NCI-H345 treated with DMSO at 0.1 percent for 48 hours (cell line): Measurements from ENCODE around the gene TNS2.

Experiments
- DNase-seq: peaks from one replicate; lab custom pipeline; 2025; ENCODE audit not compliant: unreplicated experiment; lab: John Stamatoyannopoulos, UW

The TNS2 gene

DNA sequence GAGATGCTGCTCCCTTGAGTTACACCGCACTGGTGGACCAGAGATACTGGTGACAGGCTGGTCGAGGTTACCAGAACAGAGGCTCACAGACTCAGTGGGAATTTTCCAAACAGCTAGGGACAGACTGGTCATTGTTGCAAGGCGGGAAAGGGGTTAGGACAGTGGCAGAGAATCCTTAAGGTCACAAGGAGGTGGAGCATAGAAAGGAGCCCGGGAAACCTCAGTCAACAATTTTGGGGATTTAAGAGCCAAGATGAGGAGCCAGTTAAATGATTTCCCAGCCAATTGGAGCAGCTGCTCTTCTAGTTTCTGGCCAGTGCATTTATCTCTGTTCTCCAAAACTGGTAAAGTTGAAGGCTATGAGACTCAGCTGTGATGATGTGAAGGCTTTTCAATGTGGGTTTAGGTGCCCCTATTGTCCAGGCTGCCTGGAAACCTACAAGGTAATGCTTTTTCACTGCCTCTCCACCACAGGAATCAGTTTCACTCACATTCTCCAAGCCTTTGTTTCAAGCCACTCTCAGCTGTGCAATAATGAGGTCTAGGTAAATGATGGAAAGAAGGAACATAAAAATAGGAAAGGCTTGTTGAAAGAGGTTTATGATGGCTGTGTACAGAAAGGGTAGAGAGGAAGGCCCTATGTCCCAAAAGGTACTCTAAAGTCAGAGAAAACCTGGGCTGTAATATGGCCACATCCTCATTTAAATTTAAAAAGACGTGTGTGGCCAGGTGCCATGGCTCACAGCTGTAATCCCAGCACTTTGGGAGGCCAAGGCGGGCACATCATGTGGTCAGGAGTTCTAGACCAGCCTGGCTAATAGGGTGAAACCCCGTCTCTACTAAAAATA is 7.0 kb upstream of the TNS2 start:
- no peak for DNase-seq

DNA sequence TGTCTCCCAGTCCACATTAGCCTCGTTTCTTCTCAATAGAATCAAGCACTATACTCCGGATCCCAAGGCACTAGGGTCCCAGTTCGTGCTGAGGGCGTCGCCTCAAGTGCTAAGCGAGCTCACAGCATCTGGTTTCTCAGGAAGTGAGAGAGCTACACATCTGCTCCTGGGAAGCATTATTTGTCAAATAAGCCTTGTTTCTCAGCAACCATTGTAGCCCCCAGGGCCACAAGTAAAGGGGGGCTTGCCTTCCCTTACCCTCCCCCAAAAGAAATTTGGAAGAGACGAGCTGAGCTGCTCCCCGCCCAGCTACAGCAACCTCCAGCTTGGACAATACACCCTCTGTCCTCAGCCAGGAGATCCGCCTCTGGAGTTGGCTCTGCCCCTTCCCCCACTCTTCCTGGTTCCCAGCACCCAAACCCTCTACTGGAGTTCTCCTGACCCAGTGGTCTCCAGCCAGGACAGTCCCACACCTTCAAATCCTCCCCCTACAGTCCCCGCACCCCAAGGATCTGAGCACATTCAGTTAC is 5.7 kb upstream of the TNS2 start:
- DNase-seq: no peak

DNA sequence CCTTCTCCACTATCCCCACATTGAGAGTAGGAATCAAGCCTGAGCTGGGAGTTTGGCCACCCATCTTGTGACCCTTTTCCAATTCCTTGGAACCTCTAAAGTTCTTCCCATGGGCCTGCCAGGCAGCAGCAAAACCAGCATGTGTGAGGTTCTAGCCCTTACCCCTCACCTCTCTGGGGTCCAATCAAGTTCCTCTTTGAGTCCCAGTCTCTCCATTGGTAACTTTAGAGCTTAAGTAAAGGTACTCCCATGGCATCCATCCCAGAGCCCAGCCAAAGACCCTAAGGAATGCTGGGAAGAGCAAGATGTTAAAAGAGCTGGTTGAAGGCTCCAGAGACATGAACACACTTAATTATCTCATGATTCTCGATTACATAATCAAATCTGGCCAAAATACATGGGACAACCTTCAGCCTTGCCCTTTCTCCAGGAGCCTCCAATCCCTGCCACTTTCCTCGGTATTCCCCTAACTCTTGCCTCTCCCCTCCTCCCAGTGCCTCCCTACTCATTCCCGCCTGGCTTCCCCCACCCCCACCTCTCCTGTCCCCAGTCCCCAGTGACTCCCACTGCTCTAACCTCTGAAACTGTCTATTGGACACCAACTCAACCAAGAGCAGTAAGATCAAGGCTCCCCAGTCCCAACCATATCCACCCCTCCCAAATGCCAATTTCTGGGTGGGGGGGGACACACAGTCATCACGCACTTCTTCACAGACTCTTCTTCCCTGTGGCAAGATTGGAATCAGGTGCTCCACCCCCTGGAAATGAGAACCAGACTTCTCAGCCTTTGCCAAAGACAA is 4.8 kb upstream of the TNS2 start:
- no peak for DNase-seq

DNA sequence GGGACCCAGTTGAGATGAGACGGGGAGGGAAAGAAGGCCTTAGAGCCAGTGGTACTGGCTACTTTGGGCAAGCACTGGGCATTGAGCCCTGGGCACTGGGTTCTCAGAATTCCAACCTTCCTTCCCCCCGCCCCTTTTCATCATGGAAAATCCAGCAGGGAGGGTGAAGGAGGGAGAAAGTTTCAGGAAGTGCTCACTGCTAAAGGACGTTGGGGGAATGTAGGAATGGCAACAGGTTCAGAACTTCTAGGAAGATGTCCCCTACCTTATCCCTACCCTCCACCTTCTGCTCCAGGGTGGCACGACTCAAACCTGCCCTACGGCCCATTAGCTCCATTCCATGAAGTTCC is 4.2 kb upstream of the TNS2 start:
- no peak for DNase-seq

DNA sequence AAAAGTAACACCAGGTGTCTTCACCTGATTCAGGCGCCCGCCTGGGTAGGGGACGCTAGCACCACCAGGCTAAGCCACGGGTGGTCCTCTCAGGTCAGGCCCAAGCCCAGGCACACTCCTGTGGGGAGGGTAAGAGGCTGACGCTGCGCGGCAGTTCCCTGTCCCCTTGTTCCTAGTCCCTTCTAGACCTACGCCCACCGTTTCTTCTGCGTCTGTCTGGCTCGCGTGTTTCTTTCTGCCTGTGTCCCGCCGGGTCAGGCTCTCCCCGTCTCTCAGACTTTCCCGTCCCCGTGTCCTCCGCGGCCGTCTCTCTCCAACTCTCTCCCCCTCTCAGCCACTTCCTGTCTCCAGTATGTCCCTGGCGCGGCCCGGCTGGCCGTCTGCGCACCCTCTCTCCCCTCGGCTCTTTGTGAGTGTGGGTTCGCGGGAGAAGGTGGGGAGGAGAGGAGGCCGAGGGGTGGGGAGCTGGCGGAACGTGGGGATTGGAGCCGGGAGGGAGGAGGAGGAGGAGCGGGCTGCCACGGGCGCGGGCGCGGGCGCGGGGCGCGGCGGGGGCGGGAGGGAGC is 3.1 kb upstream of the TNS2 start:
- DNase-seq: no peak

DNA sequence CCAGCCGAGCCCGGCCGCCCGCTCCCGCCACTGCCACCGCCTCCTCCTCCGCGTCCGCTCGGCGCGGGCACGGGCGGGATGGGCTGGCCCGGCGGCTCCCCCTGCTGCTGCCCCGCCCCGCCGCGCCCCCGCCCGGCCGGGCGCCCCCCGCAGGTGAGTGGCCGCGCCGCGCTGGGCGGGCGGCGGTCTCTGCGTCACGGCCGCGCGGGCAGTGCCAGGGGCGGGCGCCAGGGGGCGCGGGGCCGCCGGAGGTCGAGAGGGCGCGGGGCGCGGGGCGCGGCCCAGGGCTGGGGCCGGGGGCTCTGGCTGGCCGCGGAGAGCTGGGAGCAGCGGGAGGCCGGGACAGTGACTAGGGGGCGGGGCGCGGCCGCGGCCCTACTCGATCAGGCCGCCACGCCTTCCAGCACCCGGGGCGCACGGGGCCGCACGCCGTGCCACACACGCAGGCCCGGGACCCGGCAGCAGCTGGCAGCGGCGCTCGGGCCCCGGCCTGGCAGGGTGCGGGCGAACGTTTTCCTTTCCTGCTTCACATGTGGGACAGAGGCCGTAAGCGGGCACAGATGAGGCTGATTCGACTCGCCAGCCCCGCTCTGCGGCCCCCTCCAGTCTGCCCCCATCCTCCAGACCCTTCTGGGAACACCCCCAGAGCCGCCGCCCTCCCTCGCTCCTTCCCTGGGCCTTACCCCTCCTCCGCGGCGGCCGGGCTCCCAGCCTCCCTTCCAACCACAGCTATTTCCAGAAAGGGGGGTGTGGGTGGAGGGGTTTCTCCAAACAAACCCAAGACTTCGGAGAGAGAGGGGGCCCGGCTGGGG is 2.4 kb upstream of the TNS2 start:
- peak; percentile 18 for DNase-seq

DNA sequence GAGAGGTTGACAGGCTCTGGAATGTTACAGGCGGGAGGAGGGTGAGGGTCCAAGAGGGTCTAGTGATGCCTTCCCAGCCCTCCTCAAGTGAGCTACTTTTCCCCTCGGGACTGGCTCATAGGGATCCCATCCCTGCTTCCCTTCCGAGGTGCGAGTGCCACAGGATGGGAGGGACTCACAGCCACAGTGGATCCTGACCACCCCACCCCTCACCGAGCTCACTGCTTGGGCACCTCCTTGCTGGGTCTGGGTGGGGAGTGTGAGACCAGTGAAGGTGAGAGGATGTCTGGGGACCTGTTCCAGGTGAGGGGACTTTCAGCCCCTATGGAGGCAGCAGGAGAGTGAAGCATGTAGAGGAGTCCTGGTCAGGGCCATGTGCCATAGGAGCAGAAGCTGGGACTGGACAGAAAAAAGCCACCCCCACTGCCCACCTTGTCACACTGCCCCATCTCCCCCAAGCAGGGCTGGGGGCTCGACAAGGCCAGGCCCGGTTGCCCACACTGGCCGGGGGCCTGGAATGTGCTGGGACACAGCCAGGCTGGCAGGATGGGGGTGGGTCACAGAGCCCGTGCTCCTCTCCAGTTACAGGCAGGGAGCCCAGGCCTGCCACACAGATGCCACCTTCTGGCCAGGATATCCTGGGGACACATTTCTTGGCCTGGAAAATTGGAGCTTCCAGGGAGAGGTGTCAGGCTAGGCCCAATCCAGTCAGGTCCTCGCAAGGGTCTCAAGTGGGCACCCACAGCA is 1.7 kb upstream of the TNS2 start:
- no peak for DNase-seq

DNA sequence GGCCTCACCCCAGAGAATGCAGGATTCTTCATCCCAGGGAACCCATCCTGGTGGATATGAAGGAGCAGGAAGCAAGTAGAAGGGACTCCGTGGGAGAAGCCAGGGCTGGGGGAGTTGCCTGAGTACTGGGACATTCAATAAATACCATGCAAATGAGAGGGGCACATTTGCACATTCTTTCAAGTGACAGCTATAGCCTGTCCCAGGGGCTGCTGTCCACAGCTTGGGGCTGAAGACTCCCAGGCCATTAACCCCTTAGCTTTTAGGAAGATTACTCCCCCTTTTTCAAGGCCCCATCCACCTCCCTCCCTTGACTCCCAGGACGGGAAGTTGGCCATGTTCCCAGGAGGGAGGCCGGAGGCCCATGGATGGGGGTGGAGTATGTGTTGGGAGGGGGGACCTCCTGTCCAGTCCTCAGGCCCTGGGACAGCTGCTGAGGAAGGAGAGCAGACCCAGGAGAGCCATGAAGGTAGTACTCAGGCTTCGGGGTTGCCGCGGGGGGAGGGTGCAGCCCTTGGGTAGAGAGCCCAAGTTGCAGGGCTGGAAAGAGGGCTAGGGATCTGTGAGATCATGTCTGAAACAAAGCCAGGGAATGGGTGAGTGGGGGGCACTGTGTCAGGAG is 974 bp upstream of the TNS2 start:
- no peak for DNase-seq

DNA sequence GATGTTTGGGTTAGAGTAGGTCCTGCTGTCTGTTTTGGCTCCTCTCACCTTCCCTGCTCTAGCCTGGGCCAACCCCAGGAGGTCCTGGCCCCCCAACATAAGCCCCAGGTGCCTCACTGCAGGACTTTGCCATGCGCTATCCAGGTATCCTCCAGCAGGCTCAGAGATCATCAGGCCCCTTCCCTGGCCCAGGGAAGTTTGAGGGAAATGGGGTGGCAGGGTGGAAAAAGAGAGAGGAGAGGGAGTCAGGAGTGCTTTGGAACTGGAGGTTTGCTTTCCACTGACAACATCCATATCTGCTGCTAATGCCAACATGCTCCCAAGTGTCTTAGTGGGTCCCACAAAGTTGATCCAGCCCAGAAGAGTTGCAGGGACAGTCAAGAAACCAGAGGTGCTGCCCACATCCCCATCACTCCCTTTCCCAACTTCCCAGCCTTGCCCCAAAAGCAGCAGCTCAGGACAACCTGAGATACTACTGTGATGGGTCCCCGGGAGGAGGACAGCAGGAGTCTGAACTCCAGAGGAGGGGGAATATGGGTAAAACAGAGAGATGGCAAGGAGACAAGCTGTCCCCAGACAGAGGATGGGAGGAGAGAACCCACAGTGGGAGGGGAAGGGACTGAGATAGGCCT is 677 bp downstream of the TNS2 start:
- DNase-seq: no peak

DNA sequence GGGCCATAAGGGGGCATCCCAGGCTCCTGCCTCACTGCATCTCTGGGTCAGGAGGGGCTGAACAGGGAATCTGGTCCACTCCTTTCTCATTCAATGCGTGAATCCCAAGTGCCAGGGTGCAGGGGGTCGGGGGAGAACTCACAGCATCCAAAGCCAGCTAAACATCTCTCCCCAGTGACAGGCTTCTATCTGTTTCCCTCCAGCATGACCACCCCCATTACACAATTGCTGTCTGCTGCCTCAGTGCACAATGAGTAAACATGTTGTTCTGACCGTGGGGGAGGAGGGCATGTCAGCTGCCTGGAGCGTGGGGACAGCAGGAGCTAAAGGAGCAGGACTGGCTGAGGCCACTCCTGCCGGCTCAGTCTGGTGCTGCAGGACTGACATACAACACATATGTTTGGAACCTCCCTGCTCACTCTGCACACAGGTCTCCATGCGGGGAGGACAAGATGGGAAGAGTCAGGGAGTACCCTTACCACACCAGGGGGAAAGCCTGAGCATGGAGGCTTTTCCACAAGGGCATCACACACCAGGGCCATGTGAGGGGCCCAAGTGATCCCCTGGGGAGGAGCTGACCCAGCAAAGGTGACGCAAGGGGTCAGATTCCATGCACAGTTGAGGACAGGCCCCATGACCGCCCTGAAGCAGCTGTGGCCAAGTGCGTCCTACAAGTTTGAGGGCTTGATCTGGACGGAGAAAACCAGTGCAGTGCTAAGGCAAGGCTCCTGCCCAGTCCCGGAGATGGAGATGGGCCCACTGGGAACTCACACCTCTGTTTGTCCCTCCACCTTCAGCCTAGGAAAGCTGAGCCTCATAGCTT is 1.4 kb downstream of the TNS2 start:
- no peak for DNase-seq

DNA sequence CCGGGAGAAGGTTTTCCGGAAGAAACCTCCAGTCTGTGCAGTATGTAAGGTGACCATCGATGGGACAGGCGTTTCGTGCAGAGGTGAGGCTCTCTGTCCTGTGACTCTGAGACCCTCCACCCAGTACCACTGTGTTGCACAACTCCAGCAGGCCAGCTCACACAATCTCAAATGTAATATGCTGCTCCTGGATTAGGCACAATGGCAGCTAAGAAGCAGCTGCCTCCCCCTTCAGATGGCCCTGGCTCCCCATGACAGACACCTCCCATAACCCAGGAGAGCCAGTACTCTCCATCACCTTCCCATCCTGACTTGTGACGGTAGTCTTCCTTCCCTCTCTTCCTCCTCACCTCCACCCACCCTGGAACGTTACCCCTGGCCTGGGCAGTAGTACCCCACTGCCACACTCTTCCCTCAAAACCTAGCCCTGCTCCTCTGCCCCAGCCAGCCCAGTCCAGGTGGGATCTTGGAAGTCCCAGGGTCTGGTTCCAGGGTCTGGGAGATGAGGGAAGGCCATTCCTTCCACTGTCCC is 2.1 kb downstream of the TNS2 start:
- no peak for DNase-seq

DNA sequence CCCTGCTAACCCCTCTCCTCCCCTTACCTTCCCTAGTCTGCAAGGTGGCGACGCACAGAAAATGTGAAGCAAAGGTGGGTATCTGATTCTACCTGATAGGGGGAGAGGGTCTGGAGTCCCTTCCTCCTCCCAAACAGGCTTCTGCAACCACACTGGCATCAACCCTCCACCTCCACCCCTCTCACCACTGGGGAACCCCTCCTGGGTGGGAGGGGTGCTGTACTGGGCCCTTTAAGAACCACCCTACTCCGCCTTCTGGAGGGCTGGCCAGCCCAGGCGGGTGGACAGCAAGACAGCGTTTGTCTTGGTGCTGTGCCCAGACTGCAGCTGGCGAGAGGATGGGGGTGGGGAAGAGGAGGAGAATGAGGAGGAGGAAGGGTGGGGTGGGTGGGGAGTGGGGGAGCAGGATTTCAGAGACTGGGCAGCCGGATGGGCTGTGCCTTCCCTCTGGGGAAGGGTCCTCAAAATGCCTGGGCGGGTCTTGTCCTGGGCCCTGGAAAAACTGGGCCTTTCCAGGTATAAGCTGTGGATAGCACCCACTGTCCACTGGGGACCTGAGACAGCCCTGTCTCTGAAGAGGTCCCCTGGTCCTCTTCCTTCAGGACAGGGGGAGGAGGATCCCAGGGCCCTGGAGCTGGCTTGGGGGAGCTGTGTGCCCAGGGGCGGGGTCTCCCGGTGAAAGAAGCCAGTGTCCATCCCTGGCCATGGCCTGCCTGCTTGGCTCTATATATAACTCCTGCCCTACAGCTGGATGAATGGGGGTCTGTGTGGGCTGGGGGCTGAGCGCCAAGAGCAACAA is 2.8 kb downstream of the TNS2 start:
- no peak for DNase-seq

DNA sequence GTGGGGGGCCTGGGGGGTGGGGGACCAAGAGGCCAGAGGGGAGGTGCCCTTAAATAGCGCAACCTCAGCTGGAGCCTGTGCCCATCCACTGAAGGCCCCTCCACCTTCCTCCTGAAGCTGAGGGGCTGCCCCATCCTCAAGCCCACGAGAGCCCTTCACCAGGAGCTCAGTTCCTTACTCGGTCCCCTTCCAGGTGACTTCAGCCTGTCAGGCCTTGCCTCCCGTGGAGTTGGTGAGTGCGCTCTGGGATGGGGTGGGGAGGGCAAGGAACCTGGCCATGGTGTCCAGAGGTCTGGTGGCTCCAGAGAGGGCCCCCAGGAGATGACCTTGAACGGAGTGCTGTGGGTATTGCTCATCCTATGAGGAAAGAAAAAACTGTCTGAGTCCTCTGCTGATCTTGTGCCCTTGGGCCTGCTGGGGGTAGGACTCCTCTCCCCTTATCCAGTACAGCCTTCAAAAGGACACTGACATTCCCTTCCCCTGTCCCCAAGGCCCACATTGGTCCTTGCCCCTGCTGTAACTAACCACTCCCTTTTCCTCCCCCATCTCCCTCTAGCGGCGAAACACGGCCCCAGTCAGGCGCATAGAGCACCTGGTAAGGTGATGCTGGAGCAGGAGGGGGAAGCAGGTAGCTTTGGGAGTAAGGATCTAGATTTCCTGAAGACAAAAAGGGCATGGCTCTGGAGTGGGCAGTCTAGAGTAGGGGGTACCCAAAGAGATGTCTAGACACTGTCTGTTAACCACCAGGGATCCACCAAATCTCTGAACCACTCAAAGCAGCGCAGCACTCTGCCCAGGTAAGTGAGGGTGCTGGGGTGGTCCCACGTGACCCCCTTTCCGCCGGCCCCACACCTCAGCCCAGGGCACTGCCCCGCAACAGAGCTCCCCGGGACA is 3.6 kb downstream of the TNS2 start:
- DNase-seq: peak; percentile 58

DNA sequence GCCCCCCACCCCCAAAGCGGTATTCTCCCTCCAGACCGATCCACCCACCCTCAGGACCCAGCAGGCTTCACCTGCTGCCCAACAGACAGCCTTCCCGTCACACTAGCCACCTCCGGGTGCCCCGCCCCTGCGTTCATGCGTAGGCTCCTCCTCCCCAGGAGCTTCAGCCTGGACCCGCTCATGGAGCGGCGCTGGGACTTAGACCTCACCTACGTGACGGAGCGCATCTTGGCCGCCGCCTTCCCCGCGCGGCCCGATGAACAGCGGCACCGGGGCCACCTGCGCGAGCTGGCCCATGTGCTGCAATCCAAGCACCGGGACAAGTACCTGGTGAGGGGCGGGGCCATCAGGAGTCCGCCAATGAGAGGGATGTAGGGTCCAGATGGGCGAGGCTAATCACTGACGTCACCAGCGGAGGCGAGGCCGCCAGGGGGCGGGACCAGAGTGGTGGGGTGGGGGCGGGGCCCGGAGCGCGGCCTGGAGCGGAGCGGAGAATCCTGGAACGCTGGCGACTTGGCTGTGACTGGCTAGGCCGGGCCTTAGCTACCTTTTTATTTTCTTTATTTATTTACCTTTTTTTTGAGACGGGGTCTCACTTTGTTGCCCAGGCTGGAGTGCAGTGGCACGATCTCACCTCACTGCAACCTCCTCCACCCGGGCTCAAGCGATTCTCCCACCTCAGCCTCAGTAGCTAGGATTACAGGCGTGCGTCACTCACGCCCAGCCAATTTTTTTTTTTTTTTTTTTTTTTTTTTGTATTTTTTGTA is 4.4 kb downstream of the TNS2 start:
- peak; percentile 93 for DNase-seq

DNA sequence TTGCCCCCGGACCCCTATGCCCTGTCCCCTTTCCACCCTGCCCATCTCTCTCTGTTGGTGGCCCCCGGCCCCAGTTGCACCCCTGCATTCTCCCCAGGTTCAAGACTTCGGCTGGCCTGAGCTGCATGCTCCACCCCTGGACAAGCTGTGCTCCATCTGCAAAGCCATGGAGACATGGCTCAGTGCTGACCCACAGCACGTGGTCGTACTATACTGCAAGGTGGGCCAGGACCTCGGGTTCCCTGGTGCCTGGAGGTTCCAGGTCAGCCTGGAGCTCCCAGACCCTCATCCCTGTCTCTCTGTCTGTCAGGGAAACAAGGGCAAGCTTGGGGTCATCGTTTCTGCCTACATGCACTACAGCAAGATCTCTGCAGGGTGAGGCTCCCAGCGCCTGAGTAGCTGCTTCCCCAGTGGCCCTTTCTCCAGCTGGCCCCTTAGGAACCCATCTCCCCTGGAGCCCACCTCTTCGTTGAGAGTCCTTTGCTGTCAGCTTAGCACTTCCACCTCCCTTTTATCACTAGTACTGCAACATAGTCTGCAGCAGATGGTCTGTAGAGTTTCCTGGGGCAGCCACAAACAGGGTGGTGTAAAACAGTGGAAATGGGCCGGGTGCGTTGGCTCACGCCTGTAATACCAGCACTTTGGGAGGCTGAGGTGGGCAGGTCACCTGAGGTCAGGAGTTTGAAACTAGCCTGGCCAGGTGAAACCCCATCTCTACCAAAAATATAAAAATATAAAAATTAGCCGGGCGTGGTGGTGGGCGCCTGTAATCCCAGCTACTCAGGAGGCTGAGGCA is 5.8 kb downstream of the TNS2 start:
- no peak for DNase-seq
